HG02840 (cell line): ENCODE results near the gene PSMB2.
A peak's percentile ranks its signal among the peaks of the same experiment; 100 is the strongest.

Experiments used
- ATAC-seq: cut with Tn5 transposase; IDR thresholded peaks from one replicate; pipeline ENCODE4 v1.9.1; 2021; ENCODE audit warnings: mild to moderate bottlenecking, moderate library complexity, moderate number of reproducible peaks; ENCODE audit not compliant: unreplicated experiment, low FRiP score

PSMB2 gene

DNA sequence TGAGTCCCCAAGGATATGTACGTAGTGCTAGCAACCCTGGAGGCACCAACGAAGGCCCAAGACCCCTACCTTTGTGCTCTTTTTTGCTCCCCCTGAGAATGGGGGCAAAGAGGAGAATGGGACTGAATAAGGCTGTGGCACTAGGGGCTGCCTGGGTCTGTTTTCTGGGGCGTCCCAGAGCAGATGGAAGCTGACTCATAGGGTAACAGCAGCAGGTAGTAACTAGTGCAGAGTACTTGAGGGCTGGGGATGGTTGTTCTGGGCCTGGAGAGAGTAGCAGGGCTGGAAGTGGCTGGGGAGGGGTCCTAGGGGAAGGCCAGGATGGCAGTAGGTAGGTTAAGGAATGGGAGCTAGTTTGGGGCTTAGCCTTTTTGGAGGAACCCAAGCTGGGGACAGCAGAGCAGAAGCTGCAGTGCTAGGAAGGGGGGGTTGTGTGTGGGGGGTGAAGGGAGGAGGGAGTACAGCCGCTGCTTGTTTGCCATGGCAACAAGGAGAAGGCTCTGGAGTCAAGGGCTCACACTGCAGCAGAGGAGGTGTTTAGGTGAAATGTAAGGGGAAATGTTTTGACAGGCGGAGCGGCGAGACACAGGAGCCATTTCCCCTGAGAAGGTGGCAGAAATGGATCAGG, 81.9 kb downstream of the PSMB2 start:
- no peak for ATAC-seq

DNA sequence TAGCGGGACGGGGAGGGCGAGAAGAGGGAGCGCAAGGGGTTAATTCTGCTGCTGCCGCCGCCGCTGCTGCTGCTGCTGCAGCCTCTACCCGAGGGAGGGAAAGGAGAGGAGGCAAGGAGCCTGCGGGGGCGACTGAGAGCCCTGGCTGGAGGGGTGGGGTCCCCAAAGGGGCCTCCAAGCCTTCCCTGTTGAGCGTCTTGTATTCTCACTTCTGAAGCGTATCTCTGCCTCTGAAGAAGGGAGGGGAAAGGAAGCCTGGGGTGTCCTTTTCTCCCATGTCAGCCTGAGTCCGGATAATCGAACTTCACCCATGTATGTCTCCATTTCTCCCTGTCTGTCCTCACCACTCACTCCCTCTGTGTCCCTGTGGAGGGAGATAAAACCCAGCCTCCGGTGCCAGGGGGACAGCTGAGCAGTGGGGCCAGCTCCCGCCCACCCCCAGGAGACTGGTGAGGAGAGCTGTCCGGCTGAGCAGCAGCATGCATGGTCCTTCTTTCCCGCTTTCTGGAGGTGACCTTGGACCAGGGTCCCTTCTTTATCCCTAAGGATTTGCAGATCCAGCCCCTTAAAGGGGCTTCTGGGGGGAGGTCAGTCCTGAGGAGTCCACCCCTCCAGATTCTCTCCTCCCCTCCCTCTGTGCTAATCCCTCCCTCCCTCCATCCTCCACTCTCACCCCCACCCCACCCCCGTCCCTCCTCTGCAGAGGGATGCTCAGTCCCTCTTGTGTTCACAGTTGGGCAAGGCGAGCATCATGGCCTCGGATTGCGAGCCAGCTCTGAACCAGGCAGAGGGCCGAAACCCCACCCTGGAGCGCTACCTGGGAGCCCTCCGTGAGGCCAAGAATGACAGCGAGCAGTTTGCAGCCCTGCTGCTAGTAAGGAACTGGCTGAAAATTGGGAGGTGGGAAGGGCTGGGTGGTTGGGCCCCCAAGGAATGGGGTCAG, 82.7 kb downstream of the PSMB2 start:
- no peak for ATAC-seq

DNA sequence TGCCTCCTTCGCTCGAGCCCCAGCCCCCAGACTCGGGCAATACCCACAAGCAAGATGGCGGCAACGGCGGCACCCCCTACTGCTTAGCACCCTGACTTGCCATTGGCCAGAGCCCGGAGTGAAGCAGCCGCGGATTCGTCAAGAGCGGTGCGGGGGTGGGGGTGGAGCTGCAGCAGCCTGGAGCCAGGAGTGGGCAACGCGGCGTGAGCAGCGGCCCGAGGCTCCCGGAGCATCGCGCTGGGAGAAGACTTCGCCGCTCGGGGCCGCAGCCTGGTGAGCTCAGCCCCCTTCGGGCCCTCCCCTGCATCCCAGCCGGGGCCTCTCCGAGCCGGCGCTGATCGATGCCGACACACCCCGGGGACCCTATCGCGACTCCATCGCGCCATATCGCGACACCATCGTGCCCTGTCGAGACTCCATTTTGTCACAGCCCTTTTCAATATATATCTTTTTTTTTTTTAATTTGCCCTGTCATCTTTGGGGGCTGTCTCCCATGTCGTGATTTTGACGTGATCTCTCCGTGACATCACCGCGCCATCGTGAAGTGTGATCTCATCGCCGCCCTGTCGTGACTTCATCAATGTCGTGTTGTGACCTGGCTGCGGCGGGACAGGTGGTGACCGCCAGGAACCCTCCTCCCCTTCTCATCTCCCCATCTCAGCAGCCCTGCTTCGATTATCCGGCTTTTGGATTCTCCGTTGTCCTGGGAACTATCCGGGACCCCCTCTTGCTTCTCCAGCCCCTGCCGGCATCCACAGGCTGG, 83.5 kb downstream of the PSMB2 start, which contains the start of gene NCDN:
NCDN (plus strand) TSS at position 189 of the 763 bp plus-strand sequence; CDS start at position 581, 392 bp downstream.
- peak; percentile 70 for ATAC-seq

DNA sequence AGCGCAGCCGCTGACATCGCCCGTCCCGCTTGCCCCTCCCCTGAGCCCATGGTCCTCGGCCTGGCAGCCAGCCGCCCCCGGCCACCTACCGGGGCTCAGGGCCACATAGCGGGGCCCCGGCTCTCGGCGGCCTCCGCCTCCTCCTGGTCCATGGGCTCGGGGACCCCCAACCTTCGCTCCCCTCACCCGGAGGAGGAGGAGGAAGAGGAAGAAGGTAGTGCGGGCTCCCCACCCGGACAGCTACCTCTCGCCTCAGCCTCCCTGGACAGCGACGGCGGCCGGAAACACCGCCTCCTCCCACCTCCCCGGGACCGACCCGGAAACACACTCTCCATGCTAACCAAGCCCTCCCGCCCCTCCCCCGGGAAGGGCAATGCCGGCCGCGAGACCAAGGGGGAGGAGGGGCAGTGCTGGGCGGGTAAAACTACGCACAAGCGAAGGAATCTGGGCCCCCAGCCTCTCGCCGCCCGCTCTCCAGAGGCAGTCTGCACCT, 84.2 kb downstream of the PSMB2 start, which contains the start of gene KIAA0319L:
KIAA0319L (minus strand) TSS at position 286 of the 493 bp plus-strand sequence. CDS start 2,912 bp downstream, outside the sequence.
- peak; percentile 76 for ATAC-seq

DNA sequence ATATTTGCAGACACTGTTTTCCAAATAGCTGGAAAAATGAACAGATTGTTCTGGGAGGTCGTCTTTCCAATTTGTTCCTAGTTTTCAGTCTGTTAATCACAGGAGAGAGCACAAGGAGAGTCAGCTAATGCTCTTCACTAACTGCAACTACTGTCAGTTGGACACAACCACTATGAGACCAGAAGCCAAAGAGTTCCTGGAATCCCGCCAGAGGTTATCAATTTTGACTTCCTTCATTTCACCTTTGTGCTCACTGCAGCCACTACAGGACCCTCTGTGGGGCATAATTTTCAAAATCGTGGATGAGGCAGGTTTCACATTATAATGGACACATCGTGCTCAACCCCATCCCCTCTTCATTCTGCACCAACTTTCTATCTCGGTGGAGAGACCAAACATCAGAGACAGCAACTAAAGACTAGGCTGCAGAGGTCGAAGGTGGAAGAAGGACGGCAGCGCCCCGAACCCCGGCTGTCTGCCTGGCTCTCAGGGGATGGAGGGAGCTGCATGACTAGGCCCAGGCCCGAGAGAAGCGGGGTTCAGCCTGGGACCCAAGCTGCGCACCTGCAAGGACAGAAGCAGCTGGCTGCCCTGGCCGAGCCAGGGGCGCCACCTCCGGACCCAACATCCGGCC, 84.7 kb downstream of the PSMB2 start:
- no peak for ATAC-seq

DNA sequence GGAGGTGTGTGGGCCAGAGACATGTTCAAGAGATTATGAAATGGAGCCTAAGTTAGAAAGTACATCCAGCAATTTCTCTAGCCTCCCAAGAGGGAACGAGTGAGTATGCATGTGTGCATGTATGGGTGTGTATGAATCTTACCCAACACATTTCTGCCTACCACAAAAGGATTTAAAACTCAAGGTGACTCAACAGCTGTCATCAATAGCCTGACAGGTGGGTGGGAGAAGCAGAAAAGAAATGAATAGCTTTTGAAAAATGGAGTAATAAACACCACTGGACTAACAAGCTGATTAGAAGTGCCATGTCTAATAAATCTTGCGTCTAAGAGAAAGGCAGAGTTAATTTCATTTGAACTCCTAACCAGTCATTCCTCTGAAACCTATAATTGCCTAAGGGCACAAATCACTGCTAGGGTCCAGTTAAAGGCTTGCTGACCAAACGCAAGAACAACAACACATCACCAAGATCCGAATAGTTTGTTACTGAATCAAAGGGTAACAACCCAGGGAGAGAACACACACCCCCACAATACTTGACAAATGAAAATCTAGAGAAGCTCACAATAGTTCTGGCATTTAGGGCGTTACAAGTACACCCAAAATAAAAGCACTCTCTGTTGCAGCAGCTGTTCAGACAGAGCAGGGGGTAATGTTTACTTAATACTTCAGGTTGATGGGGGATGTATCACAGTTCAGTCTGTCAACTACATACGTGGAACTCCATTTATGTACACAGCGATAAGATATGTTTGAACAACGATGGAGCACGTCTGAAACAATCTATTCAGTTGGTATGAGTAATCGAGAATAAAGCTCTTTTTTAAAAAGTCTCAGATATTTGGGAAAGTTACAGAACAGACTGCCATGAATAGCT, 85.5 kb downstream of the PSMB2 start:
- no peak for ATAC-seq

DNA sequence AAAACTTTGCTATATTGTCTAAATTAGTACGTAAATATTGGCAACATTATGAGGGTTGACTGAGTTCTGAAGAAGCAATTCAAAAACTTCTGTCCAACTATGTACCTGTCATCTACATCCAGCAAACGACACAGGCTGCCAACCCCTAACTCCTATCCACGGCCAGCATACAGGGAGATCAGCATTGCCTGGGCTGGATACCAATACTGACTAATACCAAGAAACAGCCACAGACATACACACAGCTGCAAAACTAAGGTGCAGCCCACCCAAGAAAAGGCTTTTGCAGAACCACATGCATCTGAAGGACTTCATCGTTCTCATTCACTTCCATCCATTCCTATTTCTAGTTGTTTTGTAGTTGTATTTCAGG, 86.1 kb downstream of the PSMB2 start:
- no peak for ATAC-seq

DNA sequence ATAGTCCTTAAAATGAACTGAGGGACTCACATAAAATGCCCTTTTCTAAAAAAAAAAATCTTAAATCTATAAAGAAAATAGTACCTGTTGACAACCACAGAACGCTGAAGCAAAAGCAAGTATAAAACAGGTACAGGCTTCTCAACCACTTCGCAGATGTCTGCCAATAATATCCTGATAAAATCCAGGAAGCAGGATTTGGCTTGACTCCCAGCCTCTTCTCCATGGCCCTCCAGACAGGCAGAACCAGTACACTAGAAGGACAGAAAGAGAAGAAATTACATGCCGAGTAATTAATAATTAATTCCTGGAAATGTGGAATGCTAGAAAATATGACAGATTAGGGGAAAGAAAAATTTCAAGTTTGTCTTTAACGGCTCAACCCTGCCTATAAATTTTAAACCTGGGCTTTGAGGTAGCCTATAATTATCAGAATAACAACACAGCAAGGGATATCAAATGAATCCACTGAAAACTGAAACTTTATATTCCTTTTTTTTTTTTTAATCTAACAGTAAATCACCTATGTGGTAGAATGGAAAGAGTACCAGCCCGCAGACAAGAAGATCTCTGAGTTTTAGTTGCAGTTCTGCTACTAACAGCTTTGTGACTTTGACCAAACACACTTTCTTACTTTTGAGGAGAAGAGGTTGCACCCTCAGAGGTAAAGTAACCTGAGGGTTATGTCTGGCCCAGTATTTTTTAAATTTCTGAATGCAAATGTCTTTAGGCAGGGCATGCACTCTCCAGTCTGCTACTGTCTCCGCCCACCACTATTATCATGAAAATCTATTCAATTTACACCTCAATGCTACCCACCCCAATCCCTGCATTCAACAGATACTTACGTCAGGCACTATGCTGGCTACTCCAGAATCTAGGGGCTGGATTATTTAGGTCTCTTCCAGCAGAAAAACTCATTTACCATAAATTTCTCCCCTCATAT, 86.8 kb downstream of the PSMB2 start:
- no peak for ATAC-seq

DNA sequence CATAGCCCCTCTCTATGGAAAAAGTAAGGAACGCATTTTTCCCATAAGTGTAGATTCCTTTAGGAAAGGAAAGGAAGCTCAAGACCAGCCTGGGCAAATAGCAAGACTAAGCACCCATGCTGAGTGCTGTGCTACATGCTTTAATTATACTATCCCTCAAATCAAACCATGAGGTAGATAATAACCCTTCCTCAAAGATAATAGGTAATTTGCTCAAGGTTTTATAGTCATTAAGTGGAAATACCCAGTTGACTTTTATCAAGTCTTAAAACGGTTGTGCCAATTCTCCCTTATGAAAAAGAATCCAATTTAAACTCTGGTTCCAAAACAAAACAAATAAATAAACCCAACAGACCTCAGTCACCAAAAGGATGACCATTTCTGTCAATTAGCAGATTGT, 87.5 kb downstream of the PSMB2 start:
- no peak for ATAC-seq
